Endothelial cell of umbilical vein (primary cell): ENCODE results near the gene FLVCR2.

Experiments
- EZH2 ChIP-seq: IDR thresholded peaks from 2 replicates; pipeline ENCODE4 v1.6.1; 2012; ENCODE audit warnings: borderline replicate concordance, low read depth, mild to moderate bottlenecking, moderate library complexity, low read length, inconsistent platforms; ENCODE audit not compliant: severe bottlenecking
- POLR2AphosphoS5 ChIP-seq: IDR thresholded peaks from 2 replicates; pipeline ENCODE4 v1.6.1; 2012; ENCODE audit warnings: low read depth, mild to moderate bottlenecking, control low read depth, low read length, moderate library complexity; ENCODE audit not compliant: insufficient read depth
- TF ChIP-seq, protein P1 (sequence below), 2 donors: IDR thresholded peaks; 1 replicate in 1 of 2; 2 replicates in 1 of 2; pipeline ENCODE4 v1.5.1; 2011; ENCODE audit warnings: low read length in 2 of 2, mild to moderate bottlenecking in 2 of 2, moderate library complexity in 2 of 2, control low read depth in 1 of 2, inconsistent platforms in 1 of 2, low read depth in 1 of 2; ENCODE audit not compliant: insufficient read depth in 1 of 2; ENCODE audit errors: extremely low read depth in 1 of 2

DNA sequence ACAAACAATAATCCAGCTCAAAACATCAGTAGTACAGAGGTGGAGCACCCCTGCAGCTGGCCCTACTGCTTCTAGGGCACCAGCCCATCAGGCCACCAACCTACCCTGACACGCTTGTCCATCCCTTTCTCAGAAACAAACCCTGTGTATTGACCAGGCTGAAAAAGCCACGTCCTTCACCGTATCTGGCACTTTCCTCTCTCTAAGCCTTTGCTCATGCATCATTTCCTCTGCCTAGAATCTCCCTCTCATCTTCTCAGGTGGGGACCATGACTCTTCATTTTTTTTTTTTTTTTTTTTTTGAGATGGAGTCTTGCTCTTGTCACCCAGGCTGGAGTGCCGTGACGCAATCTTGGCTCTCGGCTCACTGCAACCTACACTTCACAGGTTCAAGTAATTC, 25.3 kb upstream of the FLVCR2 start:
- TF ChIP-seq EZH2, result no peak
- TF ChIP-seq, protein P1, sequence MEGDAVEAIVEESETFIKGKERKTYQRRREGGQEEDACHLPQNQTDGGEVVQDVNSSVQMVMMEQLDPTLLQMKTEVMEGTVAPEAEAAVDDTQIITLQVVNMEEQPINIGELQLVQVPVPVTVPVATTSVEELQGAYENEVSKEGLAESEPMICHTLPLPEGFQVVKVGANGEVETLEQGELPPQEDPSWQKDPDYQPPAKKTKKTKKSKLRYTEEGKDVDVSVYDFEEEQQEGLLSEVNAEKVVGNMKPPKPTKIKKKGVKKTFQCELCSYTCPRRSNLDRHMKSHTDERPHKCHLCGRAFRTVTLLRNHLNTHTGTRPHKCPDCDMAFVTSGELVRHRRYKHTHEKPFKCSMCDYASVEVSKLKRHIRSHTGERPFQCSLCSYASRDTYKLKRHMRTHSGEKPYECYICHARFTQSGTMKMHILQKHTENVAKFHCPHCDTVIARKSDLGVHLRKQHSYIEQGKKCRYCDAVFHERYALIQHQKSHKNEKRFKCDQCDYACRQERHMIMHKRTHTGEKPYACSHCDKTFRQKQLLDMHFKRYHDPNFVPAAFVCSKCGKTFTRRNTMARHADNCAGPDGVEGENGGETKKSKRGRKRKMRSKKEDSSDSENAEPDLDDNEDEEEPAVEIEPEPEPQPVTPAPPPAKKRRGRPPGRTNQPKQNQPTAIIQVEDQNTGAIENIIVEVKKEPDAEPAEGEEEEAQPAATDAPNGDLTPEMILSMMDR (IDR thresholded peaks at IDR 0.05; ENCODE audit: extremely low read depth in 1 of 2, insufficient read depth in 1 of 2, low read depth in 1 of 2, low read length in 2 of 2), result no peak
- no peak for TF ChIP-seq POLR2AphosphoS5
